Sigmoid colon (tissue), 4 donors: ENCODE results near the gene HHAT.

ENCODE experiments used
- CTCF ChIP-seq, 4 experiments: fragments of 450-650 bp in 3 of 4; fragments of 200-600 bp in 1 of 4; IDR thresholded peaks; one replicate each; pipeline ENCODE4 v1.5.1; 2016 to 2019; ENCODE audit warnings: antibody characterized with exemption in 4 of 4, mild to moderate bottlenecking in 3 of 4, moderate library complexity in 2 of 4
- POLR2AphosphoS5 ChIP-seq, 4 donors: sonication (generic); formaldehyde crosslinking; IDR thresholded peaks; one replicate each; pipeline ENCODE4 v1.6.1; 2017; ENCODE audit warnings: antibody characterized with exemption in 4 of 4

GRCh38 chr1:210496063-210496462 lies 167.4 kb downstream of the HHAT start:
- no peak for TF ChIP-seq CTCF (IDR thresholded peaks at IDR 0.05)
- TF ChIP-seq POLR2AphosphoS5 (IDR thresholded peaks at IDR 0.05): no peak
